Esophagus squamous epithelium (tissue), 4 donors: ENCODE measurements around the gene KLC1.

Source experiments
- CTCF ChIP-seq, 6 experiments: fragments of 450-650 bp in 4 of 6; fragments of 200-600 bp in 2 of 6; sonication (generic) in 2 of 6; IDR thresholded peaks; one replicate each; pipeline ENCODE4 v1.5.1; 2016 to 2019; ENCODE audit warnings: antibody characterized with exemption in 6 of 6, mild to moderate bottlenecking in 4 of 6, moderate library complexity in 4 of 6
- POLR2A ChIP-seq, 4 donors: fragments of 450-650 bp; IDR thresholded peaks; one replicate each; pipeline ENCODE4 v1.6.1; 2017; ENCODE audit warnings: antibody characterized with exemption in 4 of 4, mild to moderate bottlenecking in 4 of 4, moderate library complexity in 3 of 4

- no peak for TF ChIP-seq POLR2A (IDR thresholded peaks at IDR 0.05)
- no peak for TF ChIP-seq CTCF (IDR thresholded peaks at IDR 0.05)
These were observed 104.6 kb downstream of the KLC1 start for GRCh38 chr14:103733651-103734050.
